ENCODE data around the gene MORN3. TPM values are rescaled to one million over a fixed set of nuclear protein-coding genes. Genes with fewer than 3 reads are reported as not detected.

MORN3 gene
- total RNA-seq, result 0.17 and 0.33 TPM in 2 replicates

DNA sequence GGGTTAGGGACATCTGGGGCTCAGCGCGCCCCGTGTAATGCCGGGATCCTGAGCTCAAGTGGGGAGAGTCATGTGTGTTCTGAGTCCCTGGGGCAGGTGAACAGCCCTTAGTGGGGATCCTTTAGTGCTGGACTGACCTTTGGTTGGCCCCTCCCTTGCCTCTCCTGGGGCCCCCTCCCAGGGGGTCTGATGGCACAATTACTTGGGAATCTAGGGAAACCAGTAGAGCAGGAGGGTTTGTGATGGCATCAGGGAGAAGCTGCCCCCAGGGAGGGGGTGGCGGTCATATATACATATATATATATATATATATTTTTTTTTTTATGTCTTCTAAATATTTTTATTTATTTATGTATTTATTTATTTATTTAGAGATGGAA, at the start of gene MORN3:
MORN3 (minus strand) TSS at position 134 of the 380 bp plus-strand sequence. CDS start 171 bp downstream, outside the sequence.

GRCh38 chr12:121712461-121713256, 43.2 kb upstream of the MORN3 start, which contains the start of gene TMEM120B:
TSS of gene TMEM120B (plus strand) at chr12:121712752. CDS start at chr12:121712896, 144 bp downstream.

DNA sequence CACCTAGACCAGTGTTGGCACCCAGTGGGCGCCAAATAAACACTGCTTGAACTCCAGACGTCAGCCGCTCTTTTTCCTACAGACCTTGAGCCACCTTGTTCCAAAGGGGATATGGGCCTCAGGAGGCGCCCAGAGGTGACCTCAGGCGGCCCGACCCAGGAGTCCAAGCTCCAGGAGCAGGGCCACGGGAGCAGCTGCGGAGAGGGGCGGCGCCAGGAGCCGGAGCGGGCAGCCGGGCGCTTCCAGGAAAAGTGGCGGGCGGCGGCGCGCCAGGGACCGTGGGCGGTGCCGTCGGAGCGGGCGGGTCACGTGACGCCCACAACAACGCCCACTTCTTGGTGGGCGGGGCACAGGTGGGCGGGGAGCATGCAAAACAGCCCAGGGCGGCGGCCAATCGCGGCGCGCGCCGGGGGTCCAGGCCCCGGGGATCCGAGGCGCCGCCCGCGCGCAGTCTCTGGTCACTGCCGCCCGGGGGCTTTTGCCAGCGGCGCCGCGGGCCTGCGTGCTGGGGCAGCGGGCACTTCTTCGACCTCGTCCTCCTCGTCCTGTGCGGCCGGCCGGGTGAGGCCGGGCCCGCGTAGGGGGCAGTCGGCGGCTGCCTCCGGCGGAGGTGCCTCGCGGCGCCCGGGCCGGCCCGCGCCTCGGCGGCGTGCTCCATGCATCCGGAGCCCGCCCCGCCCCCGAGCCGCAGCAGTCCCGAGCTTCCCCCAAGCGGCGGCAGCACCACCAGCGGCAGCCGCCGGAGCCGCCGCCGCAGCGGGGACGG, 43.2 kb downstream of the MORN3 start, which contains the start of gene ORAI1:
ORAI1 (plus strand) TSS at position 444 of the 766 bp plus-strand sequence.

Other genes starting within 250 kb of the MORN3 start
- gene KDM2B, start 88.6 kb downstream of the MORN3 start, total RNA-seq, result 20.9 and 23.2 TPM in 2 replicates
- gene ORAI1, start 43.1 kb downstream of the MORN3 start, total RNA-seq, result 7.7 and 7.8 TPM in 2 replicates
- gene TMEM120B, start 43.1 kb upstream of the MORN3 start, total RNA-seq, result 3.6 and 3.7 TPM in 2 replicates
- 2.9 and 3.4 TPM in 2 replicates for gene RHOF, start 124.0 kb upstream of the MORN3 start, total RNA-seq
- gene SETD1B, start 134.4 kb upstream of the MORN3 start, total RNA-seq, result 1.3 and 2.1 TPM in 2 replicates
- not detected in 2 replicates for gene HPD, start 189.2 kb upstream of the MORN3 start, total RNA-seq
- gene PSMD9, start 219.1 kb upstream of the MORN3 start, total RNA-seq, result 72.7 and 76.2 TPM in 2 replicates
- 1.1 and 1.4 TPM in 2 replicates for gene CFAP251, start 248.9 kb upstream of the MORN3 start, total RNA-seq